COLO829 (cell line): ENCODE data around the gene UNC13A.
"Not testable (repeated sequence)": the region's sequence is repeated elsewhere in the genome, so short reads cannot be mapped to it uniquely, and the experiment has no call there.

Experiments
- DNase-seq: peaks from one replicate; pipeline ENCODE4 v3.0.0; 2012; ENCODE audit warnings: low spot score

UNC13A gene

DNA sequence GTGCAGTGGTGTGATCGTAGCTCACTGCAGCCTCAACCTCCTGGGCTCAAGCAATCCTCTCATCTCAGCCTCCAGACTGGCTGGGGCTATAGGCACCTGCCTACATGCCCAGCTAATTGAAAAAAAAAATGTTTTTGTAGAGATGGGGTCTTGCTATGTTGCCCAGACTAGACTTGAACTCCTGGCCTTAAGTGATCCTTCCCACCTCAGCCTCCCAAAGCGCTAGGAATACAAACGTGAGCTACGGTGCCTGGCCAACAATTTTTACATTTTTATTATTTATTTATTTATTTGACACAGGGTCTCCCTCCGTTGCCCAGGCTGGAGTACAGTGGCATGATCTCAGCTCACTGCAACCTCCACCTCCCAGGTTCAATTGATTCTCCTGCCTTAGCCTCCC is 117.9 kb downstream of the UNC13A start:
- not testable (repeated sequence) for DNase-seq

DNA sequence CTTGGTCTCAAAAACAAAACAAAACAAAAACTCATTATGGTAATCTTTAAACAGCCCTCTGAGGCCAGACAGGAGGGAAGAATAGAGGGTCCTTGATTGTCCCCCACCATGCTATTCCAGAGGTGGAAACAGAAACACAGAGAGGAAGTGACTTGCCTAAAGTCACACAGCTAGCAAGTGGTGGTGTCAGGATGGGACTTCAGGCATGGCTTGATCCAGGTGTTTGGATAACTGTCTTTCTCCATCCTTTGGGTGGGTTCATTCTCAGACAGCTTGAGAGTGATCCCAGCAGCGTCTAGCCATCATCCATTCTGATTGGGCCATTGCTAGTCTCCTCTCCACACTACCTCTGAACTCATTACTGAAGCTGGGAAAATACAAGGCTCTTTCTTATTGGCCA is 120.2 kb downstream of the UNC13A start:
- DNase-seq: no peak

DNA sequence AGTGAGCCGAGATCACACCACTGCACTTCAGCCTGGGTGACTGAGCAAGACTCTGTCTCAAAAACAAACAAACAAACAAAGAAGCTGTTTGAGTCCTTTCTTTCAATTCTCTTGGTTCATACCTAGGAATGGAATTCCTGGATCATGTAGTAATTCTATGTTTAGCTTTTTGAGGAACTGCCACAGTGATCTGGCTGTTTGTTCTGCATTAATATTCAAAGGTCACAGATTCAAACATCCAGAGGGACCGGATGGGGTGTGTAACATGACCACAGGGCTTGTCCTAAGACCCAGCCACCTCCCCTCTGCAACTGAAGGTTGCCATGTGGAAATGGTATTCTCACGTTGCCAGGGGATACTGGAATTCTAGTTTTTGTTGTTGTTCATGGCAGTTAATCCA is 122.5 kb downstream of the UNC13A start:
- DNase-seq: no peak

DNA sequence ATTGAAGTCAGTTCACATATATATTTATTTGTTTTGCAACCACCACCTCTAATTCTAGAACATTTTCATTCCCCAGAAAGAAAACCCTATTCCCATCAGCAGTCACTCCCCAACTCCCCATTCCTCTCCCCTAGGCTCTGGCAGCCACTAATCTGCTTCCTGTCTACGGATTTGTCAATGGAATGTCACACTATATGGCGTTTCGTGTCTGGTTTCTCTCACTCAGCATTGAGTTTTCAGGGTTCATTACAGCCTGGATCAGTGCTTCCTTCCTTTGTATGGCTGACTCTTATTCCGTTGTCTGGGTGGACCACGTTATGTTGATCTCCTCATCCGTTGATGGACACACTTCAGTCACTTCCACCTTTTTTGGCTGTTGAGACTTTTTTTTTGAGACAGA is 123.4 kb downstream of the UNC13A start:
- DNase-seq: no peak

DNA sequence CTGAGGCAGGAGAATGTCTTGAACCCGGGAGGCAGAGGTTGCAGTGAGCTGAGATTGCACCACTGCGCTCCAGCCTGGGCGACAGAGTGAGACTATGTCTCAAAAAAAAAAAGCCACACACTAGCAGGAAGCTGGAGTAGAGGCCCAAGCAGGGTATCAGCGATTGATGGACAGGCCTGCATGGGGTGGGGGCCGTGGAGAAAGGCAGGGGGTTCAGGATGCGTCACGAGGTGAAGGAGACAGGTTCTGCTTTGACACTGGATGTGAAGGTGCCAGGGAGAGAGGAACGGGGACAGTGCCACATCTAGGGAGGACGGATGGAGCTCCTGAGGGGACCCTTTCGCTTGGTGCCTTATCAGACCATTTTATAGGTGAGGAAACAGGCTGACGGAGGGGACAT is 125.6 kb downstream of the UNC13A start:
- no peak for DNase-seq

DNA sequence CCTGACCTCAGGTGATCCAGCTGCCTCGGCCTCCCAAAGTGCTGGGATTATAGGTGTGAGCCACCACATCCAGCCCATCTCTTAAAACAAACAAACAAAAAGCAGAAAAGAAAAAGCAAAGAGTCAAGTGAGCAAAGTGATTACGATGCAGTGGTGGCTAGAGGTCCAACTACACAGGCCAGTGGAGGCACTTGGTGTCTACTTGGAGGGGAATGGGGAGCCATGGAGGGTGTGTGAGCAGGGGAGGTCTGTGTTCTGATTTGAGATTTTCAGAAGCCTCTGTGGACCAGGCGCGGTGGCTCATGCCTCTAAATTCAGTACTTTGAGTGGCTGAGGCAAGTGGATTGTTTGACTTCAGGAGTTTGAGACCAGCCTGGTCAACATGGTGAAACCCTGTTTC is 126.1 kb downstream of the UNC13A start:
- no peak for DNase-seq

DNA sequence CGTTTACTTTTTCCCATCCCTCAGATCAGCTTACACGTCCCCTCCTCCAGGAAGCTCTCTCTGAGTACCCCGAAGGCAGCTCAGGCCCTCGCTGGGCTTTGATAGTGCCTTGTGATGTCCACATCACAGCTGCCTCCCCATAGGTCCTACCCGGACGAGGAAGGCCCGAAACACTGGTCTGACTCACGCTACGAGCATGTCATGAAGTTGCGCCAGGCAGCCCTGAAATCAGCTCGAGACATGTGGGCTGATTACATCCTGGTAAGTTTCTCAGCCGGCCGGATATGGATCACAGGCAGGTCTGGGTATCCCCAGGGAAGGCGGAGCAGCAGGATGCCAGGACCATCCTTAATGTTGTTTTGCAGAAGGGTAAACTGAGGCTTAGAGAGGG is 128.0 kb downstream of the UNC13A start:
- no peak for DNase-seq

DNA sequence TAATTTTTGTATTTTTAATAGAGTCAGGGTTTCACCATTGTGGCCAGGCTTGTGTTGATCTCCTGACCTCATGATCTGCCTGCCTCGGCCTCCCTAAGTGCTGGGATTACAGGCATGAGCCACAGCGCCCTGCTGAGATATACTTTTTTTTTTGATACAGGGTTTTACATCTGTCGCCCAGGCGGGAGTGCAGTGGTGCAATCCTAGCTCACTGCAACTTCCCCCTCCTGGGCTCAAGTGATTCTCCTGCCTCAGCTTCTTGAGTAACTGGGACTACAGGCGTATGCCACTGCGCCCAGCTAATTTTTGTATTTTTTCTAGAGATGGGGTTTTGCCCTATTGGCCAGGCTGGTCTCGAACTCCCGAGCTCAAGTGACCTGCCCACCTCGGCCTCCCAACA is 130.7 kb downstream of the UNC13A start:
- no peak for DNase-seq

DNA sequence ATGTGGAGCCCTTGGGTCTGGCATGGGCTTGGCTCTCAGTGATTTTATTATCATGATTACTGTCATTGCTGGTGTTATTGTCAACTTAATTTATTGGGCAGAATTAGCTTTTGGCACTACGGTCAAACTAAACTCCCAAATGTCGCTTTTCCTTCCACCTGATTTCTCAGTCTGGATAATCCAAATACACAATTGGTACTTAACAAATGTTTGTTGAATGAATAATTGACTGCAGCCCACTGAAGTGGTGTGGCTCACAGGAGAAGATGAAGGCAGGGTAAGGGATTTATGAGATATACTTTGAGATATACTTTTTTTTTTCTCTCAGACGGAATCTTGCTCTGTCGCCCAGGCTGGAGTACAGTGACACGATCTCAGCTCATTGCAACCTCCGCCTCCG is 131.2 kb downstream of the UNC13A start:
- DNase-seq: no peak

DNA sequence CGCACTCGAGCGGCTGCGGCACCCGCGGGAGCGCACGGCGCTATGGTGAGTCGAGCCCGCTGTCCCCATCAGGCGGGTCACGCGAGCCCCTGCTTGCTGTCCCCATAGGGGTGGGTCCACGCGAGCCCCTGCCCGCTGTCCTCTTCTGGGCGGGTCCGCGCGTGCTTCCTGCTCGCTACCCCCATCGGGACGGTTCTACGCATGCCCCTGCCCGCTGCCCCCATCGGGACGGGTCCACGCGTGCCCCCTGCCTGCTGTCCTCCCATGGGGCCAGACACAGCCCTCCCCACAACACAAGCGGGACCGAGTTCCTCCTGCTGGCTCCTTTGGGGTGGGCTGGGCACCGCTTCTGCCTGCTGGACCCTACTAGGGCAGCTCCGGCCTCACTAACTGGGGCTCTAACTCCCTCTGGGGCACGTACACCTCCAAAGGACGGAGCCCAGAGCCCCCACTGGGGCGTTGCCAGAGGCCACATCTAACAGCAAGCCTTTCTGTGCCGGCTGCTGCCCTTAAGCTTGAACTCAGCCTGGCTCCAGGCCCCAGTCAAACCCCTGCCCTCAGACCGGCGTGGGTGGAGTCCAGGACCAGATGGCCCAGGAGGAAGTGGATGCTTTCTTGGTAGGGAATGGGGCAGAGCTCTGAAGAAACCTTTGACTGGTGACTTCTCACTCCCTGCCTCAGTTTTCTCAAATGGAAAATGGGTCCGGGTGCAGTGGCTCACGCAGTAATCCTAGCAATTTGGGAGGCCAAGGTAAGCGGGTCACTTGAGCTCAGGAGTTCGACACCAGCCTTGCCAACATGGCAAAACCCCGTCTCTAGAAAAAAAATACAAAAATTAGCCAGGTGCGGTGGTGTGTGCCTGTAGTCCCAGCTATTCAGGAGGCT is 132.0 kb downstream of the UNC13A start:
- no peak for DNase-seq

DNA sequence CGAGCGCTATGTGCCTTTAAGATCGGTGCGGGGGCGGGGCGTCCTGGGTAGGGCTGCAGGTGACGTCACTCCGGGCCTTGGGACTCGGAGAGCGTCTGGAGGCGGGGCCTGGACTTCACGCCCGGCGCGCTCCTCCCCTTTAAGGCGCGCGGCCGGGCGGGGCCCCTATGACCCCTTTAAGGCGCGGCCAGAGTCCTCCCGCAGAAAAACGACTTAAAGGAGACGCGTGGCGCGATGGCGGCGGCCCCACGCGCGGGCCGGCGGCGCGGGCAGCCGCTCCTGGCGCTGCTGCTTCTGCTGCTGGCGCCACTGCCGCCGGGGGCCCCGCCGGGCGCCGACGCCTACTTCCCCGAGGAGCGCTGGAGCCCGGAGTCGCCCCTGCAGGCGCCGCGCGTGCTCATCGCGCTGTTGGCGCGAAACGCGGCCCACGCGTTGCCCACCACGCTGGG is 132.7 kb downstream of the UNC13A start, which contains the start of gene COLGALT1:
Gene COLGALT1 (plus strand): TSS at position 170 of the 449 bp plus-strand sequence. CDS start 65 bp downstream, at position 235.
- peak; percentile 93 for DNase-seq

DNA sequence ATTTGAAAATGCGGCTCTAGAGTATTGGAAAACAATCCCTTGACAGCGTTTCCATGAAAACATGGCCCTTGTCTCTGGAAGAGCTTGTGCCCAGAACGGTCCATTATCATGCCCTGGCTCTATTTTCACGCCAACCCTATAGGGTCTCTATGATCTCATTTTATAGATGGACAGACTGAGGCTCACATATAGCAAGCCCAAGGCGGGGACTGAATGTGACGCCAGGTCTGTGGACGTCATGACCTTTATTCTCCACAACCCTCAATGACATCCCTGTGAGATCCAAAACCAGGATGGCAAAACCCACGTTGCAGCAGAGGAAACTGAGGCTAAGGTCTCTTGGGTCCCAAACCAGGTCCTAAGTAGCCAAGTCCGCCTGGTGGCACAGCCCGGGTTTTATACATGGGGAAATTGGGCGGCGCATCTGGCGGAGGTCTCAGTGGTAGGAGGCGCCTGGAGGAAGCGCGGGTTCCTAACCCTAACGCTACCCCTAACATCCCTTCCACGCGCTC is 133.1 kb downstream of the UNC13A start:
- DNase-seq: no peak

DNA sequence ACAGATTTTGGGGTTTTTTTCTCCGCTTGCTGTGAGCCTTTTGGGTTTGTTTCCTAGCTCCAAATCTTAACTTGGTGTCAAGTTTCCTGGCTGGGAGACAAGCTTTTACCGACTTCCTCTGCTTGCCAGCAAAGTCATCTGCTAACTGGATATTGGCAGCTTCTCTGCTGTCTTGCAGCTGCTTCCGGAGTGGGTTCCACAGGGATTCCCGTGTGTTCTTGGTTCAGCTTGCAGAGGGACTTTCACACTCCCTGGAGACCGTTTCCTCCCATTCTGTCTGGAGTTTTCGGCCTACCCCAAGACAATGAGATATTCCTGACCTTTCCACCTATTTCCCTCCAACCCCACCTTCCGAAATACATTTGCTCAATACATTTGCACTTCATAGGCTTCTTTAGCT is 134.9 kb downstream of the UNC13A start:
- DNase-seq: peak; percentile 50

DNA sequence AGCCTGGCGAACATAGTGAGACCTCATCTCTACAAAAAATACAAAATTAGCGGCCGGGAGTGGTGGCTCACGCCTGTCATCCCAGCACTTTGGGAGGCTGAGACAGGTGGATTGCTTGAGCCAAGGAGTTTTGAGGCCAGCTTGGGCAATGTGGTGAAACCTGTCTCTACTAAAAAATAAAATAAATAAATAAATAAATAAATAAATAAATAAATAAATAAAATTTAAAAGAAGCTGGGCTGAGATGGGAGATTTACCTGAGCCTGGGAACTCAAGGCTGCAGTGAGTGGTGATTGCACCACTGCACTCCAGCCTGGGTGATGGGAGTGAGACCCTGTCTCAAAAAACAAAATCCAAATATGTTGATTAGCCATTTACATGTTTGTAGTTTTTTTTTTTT is 135.4 kb downstream of the UNC13A start:
- DNase-seq: not testable (repeated sequence)
